GM19438 (cell line): Measurements from ENCODE around the gene FBL.
"Not testable (repeated sequence)": the region's sequence is repeated elsewhere in the genome, so short reads cannot be mapped to it uniquely, and the experiment has no call there.

Experiments
- ATAC-seq: cut with Tn5 transposase; IDR thresholded peaks from one replicate; pipeline ENCODE4 v1.9.1; 2021; ENCODE audit warnings: low read depth; ENCODE audit not compliant: unreplicated experiment

FBL gene

DNA sequence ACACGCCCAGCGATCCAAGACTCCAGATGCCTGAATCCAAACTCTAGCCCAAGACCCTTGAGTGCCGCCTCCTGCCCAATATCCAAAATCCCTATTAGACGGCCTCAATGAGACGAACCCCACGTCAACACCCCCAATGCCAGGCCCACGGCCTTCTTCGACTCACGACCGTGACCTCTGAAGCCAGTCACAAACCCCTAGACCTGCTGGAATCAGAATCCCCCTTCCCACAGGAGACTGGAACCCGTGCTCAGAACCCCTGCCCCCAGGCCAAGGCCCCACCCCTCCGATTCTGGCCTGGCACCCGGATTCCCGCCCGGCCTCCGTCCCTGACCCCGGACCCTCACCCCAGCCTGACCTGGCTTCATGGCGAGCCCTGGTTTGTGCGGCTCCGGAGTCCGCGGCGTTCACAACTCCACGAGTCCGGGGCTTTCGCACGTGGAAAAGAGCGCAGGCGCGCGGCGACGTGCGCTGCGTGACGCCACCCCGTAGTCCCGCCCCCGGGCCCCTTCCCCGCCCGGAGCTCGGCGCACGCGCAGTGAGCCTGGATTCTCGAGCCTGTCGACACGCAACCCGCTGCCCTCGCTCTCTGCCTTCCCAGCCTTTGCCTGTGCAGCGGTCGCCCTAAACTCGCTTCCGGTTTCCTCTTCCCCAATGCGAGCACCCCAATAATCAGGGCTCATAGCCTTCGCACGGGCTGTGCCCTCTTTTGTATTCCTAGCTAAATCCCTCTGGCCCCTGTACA is at the start of gene FBL:
FBL (minus strand) TSS at position 447 of the 745 bp plus-strand sequence; CDS start at position 368, 79 bp downstream.
- peak; percentile 74 for ATAC-seq

DNA sequence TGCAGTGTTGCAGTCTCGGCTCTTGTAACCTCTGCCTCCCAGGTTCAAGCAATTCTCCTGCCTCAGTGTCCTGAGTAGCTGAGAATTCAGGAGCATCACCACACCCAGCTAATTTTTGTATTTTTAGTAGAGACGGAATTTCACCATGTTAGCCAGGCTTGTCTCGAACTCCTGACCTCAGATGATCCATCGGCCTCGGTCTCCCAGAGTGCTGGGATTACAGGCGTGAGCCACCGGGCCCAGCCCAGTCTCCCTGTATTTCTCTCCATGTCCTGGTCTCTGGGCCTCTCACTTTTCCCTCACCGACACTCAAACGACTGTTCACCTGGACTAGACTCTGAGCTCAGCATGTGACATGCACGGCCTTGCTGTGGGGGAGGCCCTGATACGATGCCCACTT is 48.9 kb upstream of the FBL start:
- not testable (repeated sequence) for ATAC-seq

DNA sequence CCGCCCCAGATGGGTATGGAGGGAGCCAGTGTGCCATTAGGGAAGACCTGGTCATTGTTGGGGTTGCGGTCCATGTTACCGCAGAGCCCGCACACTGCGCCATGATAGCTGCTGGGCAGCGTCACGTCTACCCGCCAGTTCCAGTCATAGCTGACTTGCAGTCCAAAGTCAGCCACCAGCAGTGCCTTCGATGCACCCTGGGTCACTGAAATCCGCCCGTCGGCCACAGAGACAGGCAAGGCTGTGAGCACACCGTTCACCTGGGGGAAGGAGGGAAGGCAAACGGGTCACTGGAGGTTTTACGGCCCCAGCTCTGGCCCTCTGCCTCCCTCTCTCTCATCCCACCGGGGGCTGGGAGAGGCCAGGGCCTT is 48.0 kb upstream of the FBL start:
- ATAC-seq = not testable (repeated sequence)

DNA sequence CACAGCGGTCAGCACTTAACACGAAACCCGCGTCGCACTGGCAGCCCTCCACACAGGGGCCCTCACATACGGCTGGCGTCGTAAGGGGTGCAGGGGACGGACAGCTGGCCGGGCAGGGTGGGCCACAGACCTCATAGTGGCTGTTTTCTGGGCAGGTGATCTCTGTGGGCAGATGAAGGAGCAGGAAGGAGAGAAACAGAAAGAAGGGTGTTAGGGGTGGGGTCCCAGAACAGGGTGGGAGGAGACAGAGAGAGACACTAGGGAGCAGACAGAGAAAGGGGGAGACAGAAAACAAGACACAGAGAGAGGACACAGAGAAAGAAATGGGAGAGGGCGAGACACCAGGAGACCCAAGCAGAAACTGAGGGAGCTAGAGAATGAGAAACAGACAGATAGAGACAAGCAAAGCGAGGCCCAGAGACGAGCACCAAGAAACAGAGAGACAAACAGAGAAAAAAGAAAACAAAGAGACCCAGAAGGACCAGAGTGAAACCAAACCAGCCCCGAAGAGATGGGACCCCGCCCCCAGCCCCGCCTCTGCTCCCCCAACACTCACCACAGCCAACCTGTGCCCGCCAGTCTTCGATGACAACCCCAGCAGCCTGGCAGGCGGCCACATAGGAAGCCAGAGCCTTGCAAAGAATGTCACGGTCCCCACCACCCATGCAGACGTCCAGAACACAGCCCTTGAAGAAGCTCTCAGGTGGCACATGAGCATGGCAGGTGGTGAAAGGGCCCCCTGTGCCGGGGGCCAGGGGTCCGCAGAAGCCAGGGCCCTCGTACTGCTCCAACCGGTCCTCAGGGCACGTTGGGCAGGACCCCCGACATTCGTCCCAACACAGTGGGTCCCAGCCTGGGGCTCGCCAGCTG is 47.4 kb upstream of the FBL start:
- not testable (repeated sequence) for ATAC-seq

DNA sequence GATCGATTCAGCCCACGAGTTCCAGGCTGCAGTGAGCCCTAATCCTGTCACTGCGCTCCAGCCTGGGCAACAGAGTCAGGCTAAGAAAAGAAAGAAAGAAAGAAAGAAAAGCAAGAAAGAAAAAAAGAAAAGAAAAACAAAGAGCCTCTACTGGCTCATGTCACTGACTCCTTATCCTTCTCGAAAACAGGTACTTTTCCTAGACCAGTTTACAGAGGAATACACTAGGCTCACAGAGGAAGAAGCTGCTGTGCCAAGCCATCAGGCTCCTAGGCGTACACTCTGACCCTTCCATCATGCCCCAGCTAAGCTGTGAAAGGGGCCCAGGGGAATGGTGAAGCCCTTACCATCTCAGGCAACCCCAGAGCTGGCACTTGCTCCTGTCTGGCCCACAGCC is 46.3 kb upstream of the FBL start:
- not testable (repeated sequence) for ATAC-seq

DNA sequence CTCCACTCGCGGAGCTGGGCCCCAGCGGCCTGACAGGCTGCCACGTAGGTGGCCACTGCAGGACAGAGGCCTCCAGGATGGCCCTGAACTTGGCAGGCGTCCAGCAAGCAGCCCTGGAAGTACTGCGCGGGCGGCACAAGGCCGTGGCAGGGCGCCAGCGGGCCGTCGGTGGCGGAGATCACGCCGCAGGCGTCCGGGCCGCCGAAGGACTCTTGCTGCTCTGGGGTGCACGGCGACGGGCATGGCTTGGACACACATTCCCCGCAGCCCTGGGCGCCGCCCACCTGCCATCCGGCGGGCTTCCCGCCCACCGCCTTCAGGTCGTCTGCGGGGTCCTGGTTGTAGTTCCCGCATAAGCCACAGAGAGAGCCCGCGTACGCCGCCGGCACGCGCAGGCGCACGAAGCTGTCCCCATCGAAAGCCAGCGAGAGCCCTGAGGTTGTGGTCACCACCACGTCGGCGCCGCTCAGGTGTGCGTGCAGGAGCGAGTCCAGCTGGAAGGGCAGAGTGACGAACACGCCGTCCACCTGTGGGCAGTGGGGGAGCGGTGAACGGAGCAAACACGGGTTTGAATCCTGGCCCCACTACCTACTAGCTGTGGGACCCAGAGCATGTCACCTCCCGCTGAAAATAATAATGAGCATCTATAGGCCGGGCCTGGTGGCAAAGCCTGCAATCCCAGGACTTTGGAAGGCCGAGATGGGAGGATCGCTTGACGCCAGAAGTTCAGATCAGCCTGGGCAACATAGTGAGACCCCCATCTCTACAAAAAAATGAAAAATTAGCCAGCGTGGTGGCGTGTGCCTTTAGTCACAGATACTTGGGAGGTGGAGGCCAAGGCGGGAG is 45.7 kb upstream of the FBL start:
- not testable (repeated sequence) for ATAC-seq

DNA sequence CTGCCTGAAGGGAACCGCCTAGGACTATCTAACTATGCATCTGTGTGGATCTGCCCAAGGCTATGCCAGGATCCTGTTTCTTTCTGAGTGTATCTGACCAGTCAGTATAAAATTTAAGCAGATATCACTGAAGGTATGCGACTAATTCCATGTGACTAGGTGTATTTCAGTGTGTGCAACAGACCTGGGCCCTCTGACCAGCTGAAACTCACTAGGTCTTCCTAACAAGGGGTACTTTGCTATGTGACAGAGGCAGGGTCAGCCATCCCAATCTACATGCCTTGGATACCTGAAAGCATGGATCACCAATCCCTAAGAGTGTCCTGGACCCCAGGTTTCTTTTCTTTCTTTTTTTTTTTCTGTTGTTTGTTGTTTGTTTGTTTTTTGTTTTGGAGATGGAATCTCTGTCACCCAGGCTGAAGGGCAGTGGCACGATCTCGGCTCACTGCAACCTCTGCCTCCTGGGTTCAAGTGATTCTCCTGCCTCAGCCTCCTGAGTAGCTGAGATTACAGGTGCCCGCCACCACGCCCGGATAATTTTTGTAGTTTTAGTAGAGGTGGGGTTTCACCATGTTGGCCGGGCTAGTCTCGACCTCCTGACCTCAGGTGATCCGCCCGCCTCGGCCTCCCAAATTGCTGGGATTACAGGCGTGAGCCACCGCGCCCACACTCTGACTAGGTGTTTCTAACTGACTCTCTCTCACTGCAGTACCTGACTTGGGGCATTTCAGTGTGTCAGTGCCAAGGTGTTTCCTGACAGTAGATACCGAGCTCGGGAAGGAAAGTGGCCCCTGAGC is 44.8 kb upstream of the FBL start:
- no peak for ATAC-seq

DNA sequence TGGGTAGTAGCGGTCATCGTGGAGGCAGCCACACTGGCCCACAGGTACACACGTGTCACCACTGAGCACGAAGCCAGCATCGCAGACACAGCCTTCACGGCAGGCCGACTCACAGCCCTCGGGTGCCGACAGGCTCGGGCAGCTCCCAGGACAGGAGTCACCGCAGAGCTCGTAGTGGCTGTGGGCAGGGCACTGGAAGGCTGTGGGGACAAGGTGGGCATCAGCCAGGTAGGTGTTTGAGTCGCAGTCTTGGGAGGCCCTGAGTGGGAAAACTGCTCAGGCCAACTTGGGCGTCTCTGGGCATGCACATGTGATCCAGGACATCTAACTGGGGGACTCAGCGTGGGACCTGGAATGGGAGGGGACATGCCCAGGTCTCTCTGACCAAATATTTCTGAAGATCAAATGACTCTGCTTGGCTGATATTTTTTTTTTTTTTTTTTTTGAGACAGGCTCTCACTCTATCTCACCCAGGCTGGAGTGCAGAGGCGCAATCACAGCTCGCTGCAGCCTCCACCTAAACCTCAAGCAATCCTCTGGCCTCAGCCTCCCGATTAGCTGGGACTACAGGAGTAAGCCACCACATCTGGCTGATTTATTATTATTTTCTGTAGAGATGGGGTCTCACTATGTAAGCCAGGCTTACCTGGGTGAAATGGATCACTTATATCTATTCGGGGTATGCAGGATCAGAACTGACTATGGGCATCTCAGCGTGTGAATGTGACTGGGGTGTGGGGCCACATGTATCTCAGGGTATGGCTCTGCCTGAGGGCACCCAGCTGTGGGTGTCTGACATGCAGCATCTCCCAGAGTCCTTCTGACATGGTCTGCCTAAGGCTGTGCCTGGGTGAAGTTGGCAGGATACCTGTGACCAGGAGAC is 43.9 kb upstream of the FBL start:
- not testable (repeated sequence) for ATAC-seq

DNA sequence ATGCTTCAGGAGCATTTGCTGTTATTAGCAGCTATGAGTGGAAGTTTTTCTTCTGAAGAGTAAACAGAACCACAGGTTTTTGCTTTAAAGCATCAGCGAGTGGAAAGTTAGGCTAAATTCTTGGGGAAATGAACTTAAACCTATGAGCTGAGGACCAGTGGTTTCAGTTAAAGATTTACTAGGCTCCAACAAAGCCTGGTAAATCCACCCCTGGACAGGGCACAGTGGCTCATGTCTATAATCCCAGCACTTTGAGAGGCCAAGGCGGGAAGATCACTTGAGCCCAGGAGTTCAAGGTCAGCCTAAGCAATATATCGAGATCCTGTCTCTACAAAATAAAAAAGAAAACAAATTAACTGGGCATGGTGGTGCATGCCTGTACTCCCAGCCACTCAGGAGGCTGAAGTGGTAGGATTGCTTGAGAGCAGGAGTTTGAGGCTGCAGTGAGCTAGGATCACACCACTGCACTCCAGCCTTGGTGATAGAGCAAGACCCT is 41.3 kb upstream of the FBL start:
- ATAC-seq = not testable (repeated sequence)

DNA sequence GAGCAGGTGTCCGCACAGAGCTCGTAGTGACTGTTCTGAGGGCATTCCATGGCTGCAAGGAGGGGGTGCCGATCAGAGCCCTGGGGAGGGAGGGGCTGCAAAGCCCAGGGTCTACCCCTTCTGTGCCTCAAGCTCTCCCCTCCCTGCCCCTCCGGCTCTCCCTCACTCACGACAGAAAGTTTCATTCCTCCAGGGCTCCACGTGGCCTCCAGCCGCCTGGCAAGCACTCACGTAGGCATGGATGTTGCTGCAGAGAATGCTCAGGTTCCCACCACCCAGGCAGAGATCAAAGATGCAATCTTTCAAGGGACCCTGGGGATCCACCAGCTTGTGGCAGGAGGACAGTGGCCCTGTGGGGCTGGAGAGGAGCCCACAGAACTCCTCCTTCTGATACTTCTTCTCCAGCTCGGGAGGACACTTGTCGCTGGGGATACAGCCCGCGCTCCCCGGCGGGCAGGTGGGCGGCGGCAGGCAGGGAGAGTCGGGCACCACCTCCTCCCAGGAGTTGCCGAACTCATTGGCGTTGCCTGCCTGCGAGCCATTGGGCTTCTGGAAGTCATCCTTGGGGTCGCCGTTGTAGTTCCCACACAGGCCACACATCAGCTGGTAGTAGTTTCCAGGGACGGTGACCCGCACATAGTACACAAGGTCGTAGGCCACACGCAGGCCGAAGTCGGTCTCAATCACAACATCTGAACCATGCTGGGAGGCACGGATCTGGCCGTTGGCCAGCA is 39.8 kb upstream of the FBL start:
- ATAC-seq = not testable (repeated sequence)

DNA sequence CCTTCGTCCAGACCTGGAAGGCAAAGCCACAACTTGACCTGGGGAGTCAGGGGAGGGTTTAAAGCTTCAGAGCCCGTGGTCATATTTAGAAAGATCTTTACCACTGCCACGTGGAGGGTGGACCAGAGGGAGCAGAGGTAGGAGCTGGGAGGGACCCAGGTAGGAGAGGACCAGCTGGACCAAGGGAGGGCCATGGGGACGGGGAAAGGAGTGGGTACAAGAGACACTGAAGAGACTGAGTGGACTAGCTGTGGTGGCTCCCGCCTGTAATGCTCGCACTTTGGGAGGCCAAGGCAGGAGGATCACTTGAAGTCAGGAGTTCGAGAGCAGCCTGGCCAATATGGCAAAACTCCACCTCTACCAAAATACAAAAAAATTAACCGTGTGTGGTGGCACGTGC is 38.5 kb upstream of the FBL start:
- not testable (repeated sequence) for ATAC-seq

DNA sequence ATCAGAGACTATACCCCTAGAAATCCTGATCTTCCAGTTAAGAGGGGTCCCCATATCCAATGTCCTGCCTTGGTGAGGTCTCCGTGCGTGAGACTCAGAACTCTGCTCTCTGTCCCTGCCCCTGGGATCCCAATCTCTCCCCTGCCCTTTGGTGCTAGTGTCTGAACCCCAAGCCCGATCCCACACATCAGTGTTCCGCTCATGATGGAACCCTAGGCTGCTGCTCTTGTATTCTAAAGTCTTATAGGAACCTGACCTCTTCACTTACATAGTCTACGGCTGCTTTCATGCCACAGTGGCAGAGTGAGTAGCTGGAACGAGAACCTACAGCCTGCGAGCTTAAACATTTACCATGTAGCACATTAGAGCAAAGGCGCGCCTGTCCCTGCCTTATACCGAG is 36.5 kb upstream of the FBL start:
- not testable (repeated sequence) for ATAC-seq

DNA sequence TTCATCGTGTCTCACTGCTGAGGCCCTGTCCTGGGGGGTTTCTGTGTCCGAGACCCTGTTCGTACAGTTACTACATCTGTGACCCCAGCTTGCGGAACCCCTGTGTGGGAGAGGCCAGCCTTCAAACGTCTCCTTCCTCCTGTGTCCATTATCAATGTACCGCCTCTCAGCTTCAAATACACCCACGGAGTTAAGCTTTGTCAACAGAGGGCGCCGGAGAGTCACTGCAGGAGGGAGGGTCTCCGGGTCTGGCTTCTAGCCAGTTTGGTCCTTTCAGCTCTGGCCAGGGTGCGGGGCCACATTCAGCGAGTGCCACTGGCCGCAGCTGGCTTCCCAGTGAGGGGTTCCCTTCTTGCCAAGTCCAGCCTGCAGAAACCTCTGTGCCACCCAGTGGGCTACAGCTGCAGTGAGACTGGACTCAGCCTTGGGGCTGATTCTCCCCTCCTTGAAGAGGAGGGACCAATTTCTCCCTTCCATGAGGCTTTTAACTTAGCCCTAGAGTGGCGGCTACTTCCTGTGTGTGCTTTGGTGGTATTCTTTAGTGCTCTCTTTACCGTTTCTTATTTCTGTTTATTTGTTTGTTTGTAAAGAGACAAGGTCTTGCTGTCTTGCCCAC is 35.4 kb upstream of the FBL start:
- not testable (repeated sequence) for ATAC-seq

DNA sequence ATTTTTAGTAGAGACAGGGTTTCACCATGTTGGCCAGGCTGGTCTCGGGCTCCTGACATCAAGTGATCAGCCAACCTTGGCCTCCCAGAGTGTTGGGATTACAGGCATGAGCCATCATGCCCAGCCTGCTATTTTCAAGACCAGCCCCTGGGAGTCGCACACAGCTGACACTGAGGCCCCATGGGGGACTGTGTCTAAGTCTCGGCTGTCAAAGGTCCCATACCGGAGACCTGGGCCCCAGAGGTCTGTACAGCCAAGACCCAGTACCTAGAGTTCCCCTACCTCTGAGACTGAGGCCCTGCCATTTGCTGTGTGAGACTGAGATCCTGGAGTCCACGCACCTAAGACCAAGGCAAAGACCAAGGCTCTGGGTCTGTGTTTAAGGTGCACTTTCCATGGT is 34.1 kb upstream of the FBL start:
- ATAC-seq = not testable (repeated sequence)

DNA sequence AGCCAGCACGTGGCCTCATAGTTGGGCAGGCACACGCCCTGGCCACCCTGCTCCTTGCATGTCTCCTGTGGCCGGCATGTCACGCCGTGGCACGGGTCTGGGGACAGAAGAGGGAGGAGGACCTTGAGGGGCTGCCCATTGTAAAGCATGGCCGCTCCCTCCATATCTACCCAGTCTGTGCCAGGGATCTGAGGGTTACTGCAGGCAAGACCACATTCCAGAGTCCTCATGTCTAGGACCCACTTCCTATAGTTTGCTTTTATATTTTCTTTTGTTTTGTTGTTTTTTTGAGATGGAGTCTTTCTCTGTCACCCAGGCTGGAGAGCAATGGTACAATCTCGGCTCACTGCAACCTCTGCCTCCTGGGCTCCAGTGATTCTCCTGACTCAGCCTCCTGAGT is 33.6 kb upstream of the FBL start:
- not testable (repeated sequence) for ATAC-seq

DNA sequence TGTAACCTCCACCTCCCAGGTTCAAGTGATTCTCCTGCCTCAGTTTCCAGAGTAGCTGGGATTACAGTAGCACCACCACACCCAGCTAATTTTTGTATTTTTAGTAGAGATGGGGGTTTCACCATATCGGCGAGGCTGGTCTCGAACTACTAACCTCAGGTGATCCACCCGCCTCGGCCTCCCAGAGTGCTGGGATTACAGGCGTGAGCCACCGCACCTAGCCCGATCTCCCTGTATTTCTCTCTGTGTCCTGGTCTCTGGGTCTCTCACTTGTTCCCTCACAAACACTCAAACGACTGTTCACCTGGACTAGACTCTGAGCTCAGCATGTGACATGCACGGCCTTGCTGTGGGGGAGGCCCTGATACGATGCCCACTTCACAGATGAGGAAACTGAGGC is 32.7 kb upstream of the FBL start:
- not testable (repeated sequence) for ATAC-seq

DNA sequence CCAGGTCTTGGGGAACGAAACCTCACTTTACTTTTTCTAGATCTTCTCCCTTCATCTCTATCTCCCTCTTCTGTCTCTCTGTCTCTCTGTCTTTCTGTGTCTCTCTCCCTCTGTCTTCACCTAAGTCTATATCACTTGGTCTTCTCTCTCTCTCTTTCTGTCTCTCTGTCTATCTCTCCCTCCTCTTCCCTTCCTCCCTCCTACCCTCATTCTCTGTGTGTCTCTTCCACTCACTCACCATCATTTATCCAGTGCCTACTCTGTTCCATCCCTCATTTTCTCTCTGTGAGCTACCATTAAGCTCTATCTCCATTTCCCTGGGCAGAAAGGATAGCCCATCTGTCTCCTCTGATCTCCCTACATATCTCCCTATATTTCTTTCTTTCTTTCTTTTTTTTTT is 32.2 kb upstream of the FBL start:
- ATAC-seq = no peak

DNA sequence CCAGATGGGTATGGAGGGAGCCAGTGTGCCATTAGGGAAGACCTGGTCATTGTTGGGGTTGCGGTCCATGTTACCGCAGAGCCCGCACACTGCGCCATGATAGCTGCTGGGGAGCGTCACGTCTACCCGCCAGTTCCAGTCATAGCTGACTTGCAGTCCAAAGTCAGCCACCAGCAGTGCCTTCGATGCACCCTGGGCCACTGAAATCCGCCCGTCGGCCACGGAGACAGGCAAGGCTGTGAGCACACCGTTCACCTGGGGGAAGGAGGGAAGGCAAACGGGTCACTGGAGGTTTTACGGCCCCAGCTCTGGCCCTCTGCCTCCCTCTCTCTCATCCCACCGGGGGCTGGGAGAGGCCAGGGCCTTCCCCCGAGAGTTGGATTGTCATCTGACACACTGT is 31.8 kb upstream of the FBL start:
- not testable (repeated sequence) for ATAC-seq
